ENCODE data around the gene CHFR.
A peak's percentile ranks its signal among the peaks of the same experiment; 100 is the strongest.
"Not testable (repeated sequence)": the region's sequence is repeated elsewhere in the genome, so short reads cannot be mapped to it uniquely, and the experiment has no call there.

Gene CHFR

GRCh38 chr12:132840536-132840935, 46.9 kb downstream of the CHFR start:
- DNase-seq (ENCODE audit: low read depth in 2 of 2): no peak

- no peak for DNase-seq (ENCODE audit: low read depth in 2 of 2)
These were observed 47.7 kb downstream of the CHFR start for GRCh38 chr12:132839558-132840235.

- DNase-seq (ENCODE audit: low read depth in 2 of 2): no peak
These were observed 48.9 kb downstream of the CHFR start for GRCh38 chr12:132838410-132839080.

GRCh38 chr12:132837693-132838409, 49.6 kb downstream of the CHFR start:
- DNase-seq (ENCODE audit: low read depth in 2 of 2): no peak

GRCh38 chr12:132836795-132837331, 50.5 kb downstream of the CHFR start:
- DNase-seq (ENCODE audit: low read depth in 2 of 2): no peak

- DNase-seq (ENCODE audit: low read depth in 2 of 2): not testable (repeated sequence)
These were observed 51.2 kb downstream of the CHFR start for GRCh38 chr12:132836230-132836629.

GRCh38 chr12:132835076-132836025, 52.1 kb downstream of the CHFR start:
- DNase-seq (ENCODE audit: low read depth in 2 of 2): no peak

GRCh38 chr12:132834181-132834711, 53.2 kb downstream of the CHFR start:
- no peak for DNase-seq (ENCODE audit: low read depth in 2 of 2)

- no peak for DNase-seq (ENCODE audit: low read depth in 2 of 2)
These were observed 54.1 kb downstream of the CHFR start for GRCh38 chr12:132833341-132833740.

- DNase-seq (ENCODE audit: low read depth in 2 of 2): no peak
These were observed 55.6 kb downstream of the CHFR start for GRCh38 chr12:132831771-132832170.

GRCh38 chr12:132828706-132829534, 58.5 kb downstream of the CHFR start, which contains the start of gene GOLGA3:
GOLGA3 (minus strand) TSS chr12:132828869; CDS start chr12:132822128, 6,741 bp downstream.
- DNase-seq (ENCODE audit: low read depth in 2 of 2): peak; percentile 87 to 93

GRCh38 chr12:132827763-132828703, 59.4 kb downstream of the CHFR start:
- no peak for DNase-seq (ENCODE audit: low read depth in 2 of 2)

- no peak for DNase-seq (ENCODE audit: low read depth in 2 of 2)
These were observed 61.5 kb downstream of the CHFR start for GRCh38 chr12:132825861-132826260.

- DNase-seq (ENCODE audit: low read depth in 2 of 2): no peak
These were observed 62.3 kb downstream of the CHFR start for GRCh38 chr12:132825089-132825488.

GRCh38 chr12:132824053-132824452, 63.4 kb downstream of the CHFR start:
- no peak for DNase-seq (ENCODE audit: low read depth in 2 of 2)

GRCh38 chr12:132818562-132818961, 68.8 kb downstream of the CHFR start:
- peak in 1 of 2 donors; percentile 26 for DNase-seq (ENCODE audit: low read depth in 2 of 2)

- DNase-seq (ENCODE audit: low read depth in 2 of 2): no peak
These were observed 73.2 kb downstream of the CHFR start for GRCh38 chr12:132814232-132814631.

- no peak for DNase-seq (ENCODE audit: low read depth in 2 of 2)
These were observed 74.0 kb downstream of the CHFR start for GRCh38 chr12:132813443-132813842.
